ENCODE results near the gene TCEAL6. TPM values are rescaled to one million over a fixed set of nuclear protein-coding genes. Genes with fewer than 3 reads are reported as not detected.
"Not testable (repeated sequence)": the region's sequence is repeated elsewhere in the genome, so short reads cannot be mapped to it uniquely, and the experiment has no call there.

The TCEAL6 gene
- 1.7 TPM for total RNA-seq

DNA sequence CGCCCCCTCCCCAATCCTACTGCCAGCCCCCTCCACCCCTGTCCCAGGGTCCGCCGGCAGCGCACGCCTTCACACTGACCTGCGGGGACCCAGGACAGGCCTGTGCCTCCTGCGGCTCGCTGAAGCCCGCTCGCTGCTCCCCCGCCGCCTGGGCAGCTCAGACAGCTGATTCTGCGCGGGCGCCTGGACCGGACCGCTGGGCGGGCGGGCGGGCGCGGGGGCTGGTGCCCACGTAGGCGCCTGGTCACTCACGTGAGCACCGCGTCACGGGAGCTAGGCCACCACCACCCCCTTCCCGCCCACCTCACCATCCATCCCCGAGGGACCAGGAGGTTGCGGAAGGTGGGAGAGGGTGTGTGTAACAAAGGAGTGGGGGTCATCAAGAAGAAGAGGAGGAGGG, at the start of gene TCEAL6:
TSS of gene TCEAL6 (minus strand) at position 208 of the 400 bp plus-strand sequence.
- H3K27me3 ChIP-seq; DNase-seq (ENCODE audit: extremely low spot score in 2 of 2); H3K4me3 ChIP-seq; H3K4me1 ChIP-seq; H3K27ac ChIP-seq; H3K9me3 ChIP-seq; intact Hi-C loops (cut with DNase I); H3K36me3 ChIP-seq: not testable (repeated sequence)

DNA sequence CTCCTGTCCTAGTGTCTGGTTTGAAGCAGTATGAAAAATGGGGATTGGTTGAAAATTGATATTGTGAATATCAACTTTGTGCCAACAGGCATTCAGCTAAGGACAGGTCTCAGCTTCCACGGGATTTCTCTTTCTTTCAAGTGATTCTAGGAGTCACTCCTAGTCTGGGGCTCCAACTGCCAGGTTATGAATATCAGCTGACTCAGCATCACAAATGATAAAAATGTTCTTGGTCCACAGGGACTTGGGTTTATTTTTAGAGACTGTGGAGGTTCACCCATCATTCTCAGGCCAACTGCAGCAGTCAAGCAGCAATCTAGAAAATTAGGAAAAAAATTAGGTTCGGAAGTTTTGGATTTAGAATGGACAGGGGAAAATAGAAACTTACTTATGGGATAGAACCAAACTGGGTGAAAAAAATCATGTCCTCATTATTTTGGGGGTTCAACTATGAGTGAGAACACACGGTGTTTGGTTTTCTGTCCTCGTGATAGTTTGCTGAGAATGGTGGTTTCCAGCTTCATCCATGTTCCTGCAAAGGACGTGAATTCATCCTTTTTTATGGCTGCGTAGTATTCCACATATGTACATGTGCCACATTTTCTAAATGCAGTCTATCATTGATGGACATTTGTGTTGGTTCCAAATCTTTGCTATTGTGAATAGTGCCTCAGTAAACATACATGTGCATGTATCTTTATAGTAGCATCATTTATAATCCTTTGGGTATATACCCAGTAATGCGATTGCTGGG, 43.9 kb upstream of the TCEAL6 start:
- DNase-seq (ENCODE audit: extremely low spot score in 2 of 2) = no peak
- Histone ChIP-seq H3K4me3 (no peak overlapping the region), H3K4me1 (no peaks in the 10 kb centered on the region), H3K9me3 (no peaks in the 10 kb centered on the region), H3K27ac (no peak overlapping the region), H3K27me3 (no peaks in the 10 kb centered on the region), H3K36me3 (no peaks in the 10 kb centered on the region)
- intact Hi-C loops (cut with DNase I) = no loop called here
- no peak for TF ChIP-seq POLR2AphosphoS5 (IDR thresholded peaks at IDR 0.05; ENCODE audit: insufficient read depth in 1 of 2, low read depth in 1 of 2)
- TF ChIP-seq, protein P1, sequence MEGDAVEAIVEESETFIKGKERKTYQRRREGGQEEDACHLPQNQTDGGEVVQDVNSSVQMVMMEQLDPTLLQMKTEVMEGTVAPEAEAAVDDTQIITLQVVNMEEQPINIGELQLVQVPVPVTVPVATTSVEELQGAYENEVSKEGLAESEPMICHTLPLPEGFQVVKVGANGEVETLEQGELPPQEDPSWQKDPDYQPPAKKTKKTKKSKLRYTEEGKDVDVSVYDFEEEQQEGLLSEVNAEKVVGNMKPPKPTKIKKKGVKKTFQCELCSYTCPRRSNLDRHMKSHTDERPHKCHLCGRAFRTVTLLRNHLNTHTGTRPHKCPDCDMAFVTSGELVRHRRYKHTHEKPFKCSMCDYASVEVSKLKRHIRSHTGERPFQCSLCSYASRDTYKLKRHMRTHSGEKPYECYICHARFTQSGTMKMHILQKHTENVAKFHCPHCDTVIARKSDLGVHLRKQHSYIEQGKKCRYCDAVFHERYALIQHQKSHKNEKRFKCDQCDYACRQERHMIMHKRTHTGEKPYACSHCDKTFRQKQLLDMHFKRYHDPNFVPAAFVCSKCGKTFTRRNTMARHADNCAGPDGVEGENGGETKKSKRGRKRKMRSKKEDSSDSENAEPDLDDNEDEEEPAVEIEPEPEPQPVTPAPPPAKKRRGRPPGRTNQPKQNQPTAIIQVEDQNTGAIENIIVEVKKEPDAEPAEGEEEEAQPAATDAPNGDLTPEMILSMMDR (IDR thresholded peaks at IDR 0.05) = no peak

DNA sequence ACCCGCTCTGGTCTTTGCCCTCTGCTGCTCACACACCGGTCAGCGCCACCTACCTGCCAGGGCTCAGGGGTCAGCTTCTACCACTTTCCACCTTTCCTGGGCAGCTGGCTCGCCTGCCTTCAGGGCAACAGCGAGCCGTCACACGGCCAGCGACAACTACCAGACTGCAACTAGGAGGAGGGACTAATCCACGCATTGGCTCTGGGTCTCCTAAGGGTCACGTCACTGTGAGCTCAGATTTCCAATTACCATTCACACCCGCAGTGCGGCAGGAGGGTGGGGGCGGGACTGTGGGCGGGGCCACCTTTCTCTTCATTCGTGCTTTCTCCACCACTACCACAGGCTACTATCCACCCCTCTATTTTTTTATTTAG, 13.5 kb upstream of the TCEAL6 start, which contains the start of gene BEX5:
TSS of gene BEX5 (minus strand) at position 172 of the 374 bp plus-strand sequence. CDS start 1,712 bp downstream, outside the sequence.
- peak within 1 kb of the TSS; percentile 48 for H3K27ac ChIP-seq
- no peak for DNase-seq (ENCODE audit: extremely low spot score in 2 of 2)
- intact Hi-C loops (cut with DNase I) = no loop called here
- H3K36me3 ChIP-seq = no peaks in the 10 kb centered on the region
- H3K4me1 ChIP-seq = no peaks in the 10 kb centered on the region
- H3K9me3 ChIP-seq = no peaks in the 10 kb centered on the region
- no peak for TF ChIP-seq POLR2A (IDR thresholded peaks at IDR 0.05)
- peak in 1 of 2 donors; percentile 74 for TF ChIP-seq POLR2AphosphoS5 (IDR thresholded peaks at IDR 0.05; ENCODE audit: insufficient read depth in 1 of 2, low read depth in 1 of 2)
- TF ChIP-seq, protein P1 (IDR thresholded peaks at IDR 0.05) = no peak
- no peaks in the 10 kb centered on the region for H3K27me3 ChIP-seq
- H3K4me3 ChIP-seq = peak within 1 kb of the TSS; percentile 42 to 45

DNA sequence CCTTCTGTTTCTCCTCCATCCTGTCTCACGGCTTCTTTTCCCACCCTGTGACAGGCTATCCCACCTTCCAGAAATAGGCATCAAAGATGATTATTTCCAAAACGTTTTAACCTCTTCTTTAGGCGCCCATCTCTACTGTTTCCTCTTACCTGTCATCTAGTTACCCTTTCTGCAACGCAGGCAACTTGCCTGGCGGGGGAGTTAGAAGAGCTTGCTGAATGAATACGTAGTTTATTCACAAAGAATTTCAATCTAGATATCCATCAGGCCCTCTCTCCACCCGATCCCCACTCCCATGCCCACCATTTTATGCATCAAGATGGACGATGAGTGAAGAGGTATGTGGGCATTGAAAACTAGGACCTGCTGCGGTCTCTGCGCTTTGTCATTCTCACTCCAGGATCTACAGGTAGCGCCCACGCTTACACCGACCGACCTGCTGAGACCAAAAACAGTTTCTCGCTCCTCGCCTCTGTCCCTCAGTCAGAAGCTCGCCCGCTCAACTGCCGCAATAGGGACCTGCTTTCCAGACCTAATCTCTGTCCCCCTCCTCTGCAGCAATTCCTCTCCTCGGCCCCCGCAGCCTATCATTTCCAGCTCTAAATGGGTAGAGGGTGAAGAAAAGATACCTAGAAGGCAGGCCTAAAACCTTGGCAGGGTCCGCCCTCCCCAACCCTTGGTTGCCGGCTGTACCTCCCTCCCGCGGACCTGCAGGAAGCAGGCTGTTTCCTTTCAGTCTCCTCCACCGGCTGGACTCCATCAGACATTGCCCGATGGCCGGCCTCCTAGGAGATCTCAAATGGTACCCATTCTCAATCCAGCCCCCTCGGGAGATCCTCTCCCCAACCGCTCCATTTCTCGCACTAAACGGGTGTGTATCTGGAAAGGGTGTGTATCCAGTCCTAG, 12.9 kb upstream of the TCEAL6 start:
- intact Hi-C loops (cut with DNase I) = no loop called here
- TF ChIP-seq POLR2A (IDR thresholded peaks at IDR 0.05) (no peak), POLR2AphosphoS5 (IDR thresholded peaks at IDR 0.05; ENCODE audit: insufficient read depth in 1 of 2, low read depth in 1 of 2) (no peak)
- TF ChIP-seq, protein P1 (IDR thresholded peaks at IDR 0.05) = no peak
- DNase-seq (ENCODE audit: extremely low spot score in 2 of 2) = no peak

DNA sequence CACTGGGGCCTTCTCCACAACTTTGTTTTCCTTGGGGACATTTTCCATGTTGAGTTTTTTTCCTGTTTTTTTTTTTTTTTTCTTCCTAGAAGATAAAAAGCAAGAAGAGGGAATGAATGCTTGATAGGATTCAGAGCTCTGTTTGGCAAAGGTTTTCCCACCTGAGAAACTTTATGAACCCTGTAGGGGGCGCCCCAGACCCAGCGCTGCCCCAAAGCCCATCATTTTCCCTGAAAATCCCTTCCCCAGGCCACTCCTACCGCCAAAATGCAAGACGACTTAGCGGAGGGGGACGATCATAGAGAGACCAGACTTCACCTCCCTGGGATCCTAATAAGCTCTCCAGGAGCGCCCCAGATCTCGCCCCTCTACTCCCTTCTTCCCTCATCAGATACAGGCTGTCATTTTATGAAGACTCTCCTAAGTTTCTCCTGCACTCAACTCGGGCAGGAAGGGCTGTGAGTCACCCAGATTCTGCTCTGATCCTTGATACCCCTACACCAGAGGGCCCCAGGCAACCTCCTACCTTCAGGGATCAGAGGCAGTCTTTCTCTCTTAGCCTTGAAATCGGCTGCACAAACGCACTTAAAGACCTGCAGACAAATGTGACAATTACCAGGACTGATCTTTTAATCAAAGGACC, 12.1 kb upstream of the TCEAL6 start:
- TF ChIP-seq, protein P1 (IDR thresholded peaks at IDR 0.05) = no peak
- TF ChIP-seq POLR2AphosphoS5 (IDR thresholded peaks at IDR 0.05; ENCODE audit: insufficient read depth in 1 of 2, low read depth in 1 of 2) (no peak), POLR2A (IDR thresholded peaks at IDR 0.05) (no peak)
- Histone ChIP-seq H3K4me3 (peak overlapping the region in 1 of 2 donors; percentile 42), H3K27me3 (no peaks in the 10 kb centered on the region), H3K36me3 (no peaks in the 10 kb centered on the region), H3K4me1 (no peaks in the 10 kb centered on the region), H3K27ac (no peak overlapping the region), H3K9me3 (no peaks in the 10 kb centered on the region)
- DNase-seq (ENCODE audit: extremely low spot score in 2 of 2) = no peak
- intact Hi-C loops (cut with DNase I) = no loop called here

More for the DNA sequence above, 12.9 kb upstream of the TCEAL6 start:
- peak overlapping the region; percentile 42 to 45 for H3K4me3 ChIP-seq
- no peaks in the 10 kb centered on the region for H3K9me3 ChIP-seq
- H3K36me3 ChIP-seq = no peaks in the 10 kb centered on the region
- no peaks in the 10 kb centered on the region for H3K4me1 ChIP-seq
- H3K27me3 ChIP-seq = no peaks in the 10 kb centered on the region
- peak overlapping the region; percentile 48 for H3K27ac ChIP-seq

DNA sequence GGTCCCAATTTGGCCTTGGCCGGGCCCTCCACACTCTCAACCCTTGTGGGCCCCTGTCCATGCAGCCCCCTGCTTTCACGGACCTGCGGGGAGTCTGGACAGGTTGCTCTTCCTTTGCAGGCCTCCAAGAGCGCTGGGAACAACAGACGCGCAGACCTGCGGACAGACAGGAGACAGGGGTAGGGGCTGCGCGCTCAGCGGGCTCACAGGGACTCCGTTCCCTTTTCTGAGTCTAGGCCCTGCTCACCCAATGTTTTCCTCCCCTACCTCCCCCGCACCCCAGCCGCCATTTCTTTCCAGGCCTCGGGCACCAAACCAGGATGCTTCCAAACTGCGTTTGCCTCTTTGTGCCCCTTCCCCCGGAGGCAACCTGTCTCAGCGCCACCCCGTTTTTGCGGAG, 650 bp downstream of the TCEAL6 start:
- H3K27ac ChIP-seq; H3K27me3 ChIP-seq; H3K9me3 ChIP-seq; DNase-seq (ENCODE audit: extremely low spot score in 2 of 2); H3K4me3 ChIP-seq; H3K36me3 ChIP-seq; intact Hi-C loops (cut with DNase I); H3K4me1 ChIP-seq: not testable (repeated sequence)

DNA sequence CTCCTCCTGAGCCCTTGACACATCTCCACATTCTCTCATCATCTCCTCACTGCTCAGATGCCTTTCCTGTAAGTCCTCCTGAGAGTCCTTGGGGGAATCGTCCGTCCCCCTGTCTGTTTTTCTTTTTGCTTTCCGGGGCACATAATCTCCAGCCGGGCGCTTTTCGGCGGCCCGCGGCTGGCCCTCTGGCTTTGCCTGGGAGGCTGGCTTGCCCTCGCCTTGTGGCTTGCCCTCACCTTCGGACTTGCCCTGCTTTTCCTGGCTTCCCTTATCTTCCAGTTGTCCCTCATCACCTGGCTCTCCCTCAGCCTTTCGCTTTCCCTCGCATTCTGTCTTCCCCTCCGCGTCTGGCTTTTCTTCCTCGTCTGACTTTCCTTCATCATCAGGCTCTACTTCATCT, 1.4 kb downstream of the TCEAL6 start:
- intact Hi-C loops (cut with DNase I); H3K27me3 ChIP-seq; H3K36me3 ChIP-seq; H3K9me3 ChIP-seq; H3K27ac ChIP-seq; H3K4me1 ChIP-seq; DNase-seq (ENCODE audit: extremely low spot score in 2 of 2); H3K4me3 ChIP-seq: not testable (repeated sequence)

All from vagina (tissue), 2 donors.